A673 (cell line): ENCODE measurements around the gene SEC61A1.

Experiments
- EZH2 ChIP-seq: fragments of 200-600 bp; sonication (generic); IDR thresholded peaks from 2 replicates; pipeline ENCODE4 v1.6.1; 2017; ENCODE audit warnings: borderline replicate concordance, low read depth, mild to moderate bottlenecking, mixed read lengths, antibody characterized with exemption, low read length; ENCODE audit not compliant: poor library complexity, severe bottlenecking
- TF ChIP-seq, protein P1 (sequence below): fragments of 300-800, 200-600 bp; sonication (generic); conservative IDR thresholded peaks from 2 replicates; pipeline ENCODE4 v1.5.1; 2017; ENCODE audit warnings: low read depth, mild to moderate bottlenecking, antibody characterized with exemption, low read length, moderate library complexity, mixed read lengths

DNA sequence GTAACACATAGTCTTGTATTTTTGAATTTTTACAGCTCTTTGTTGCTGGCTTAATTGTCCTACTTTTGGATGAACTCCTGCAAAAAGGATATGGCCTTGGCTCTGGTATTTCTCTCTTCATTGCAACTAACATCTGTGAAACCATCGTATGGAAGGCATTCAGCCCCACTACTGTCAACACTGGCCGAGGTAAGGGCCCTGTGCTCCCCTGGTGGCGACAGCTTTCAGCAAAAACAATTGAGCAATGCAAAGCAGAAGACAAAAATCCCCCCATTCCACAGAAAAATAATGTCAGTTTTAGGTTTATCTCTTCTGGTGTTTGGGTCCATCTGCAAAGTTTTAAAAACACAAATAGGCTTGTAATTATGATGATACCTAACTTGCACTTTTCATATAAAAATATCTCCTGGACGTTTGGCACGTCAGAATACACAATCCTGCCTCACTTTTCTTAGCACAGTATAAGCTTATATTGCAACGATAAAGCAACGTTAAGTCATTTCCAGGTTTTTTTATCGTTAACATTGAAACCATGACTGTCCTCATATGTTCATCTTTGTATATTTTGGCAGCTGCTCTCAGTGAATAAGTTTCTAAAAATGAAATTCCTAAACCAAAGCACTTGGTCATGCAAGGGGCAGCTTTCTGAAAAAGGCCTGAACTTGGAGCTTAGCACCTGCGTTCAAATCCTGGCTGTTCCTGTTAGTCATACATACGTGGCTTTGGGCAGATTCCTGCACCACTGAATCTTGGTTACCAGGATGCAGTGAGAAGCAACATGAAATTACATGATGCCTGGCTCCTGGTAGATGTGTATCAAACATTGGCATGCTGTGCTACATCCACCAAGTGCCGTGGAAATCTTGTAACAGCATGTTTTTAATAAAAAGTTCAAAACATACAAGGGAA lies 8.5 kb downstream of the SEC61A1 start:
- TF ChIP-seq, protein P1, sequence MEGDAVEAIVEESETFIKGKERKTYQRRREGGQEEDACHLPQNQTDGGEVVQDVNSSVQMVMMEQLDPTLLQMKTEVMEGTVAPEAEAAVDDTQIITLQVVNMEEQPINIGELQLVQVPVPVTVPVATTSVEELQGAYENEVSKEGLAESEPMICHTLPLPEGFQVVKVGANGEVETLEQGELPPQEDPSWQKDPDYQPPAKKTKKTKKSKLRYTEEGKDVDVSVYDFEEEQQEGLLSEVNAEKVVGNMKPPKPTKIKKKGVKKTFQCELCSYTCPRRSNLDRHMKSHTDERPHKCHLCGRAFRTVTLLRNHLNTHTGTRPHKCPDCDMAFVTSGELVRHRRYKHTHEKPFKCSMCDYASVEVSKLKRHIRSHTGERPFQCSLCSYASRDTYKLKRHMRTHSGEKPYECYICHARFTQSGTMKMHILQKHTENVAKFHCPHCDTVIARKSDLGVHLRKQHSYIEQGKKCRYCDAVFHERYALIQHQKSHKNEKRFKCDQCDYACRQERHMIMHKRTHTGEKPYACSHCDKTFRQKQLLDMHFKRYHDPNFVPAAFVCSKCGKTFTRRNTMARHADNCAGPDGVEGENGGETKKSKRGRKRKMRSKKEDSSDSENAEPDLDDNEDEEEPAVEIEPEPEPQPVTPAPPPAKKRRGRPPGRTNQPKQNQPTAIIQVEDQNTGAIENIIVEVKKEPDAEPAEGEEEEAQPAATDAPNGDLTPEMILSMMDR: no peak
- TF ChIP-seq EZH2: no peak
